ENCODE results near the gene MRPL20. TPM values are rescaled to one million over a fixed set of nuclear protein-coding genes. Genes with fewer than 3 reads are reported as not detected.

MRPL20 gene
- polyA plus RNA-seq, 1 of the 3 experiments (the other 2 are of a cell fraction): 210 TPM

GRCh38 chr1:1394116-1394515 is 13.0 kb downstream of the MRPL20 start (continued):
- TF ChIP-seq CHD2 (IDR thresholded peaks at IDR 0.05; ENCODE audit: low read length, partially characterized antibody) (no peak), EP300 (IDR thresholded peaks at IDR 0.05; ENCODE audit: borderline replicate concordance in 1 of 2, low read depth in 1 of 2, low read length in 1 of 2) (no peak), NRF1 (IDR thresholded peaks at IDR 0.05; ENCODE audit: low read depth, low read length) (no peak), CTCF (IDR thresholded peaks at IDR 0.05) (no peak)

GRCh38 chr1:1393428-1393827 is 13.7 kb downstream of the MRPL20 start:
- Histone ChIP-seq H3K4me2 (no peak overlapping the region), H3K9me2 (no peaks in the 10 kb centered on the region), H3K27ac (ENCODE audit: low read depth in 2 of 2, low read length in 1 of 2) (no peak overlapping the region), H4K20me1 (ENCODE audit: insufficient read depth) (0 out of 2 replicates have a peak, but pooled peaks cover 4% of the 10 kb centered on the region), H3K79me2 (ENCODE audit: insufficient read depth) (peaks cover 73% of the 10 kb centered on the region), H3K4me3 (ENCODE audit: low read depth in 2 of 2, low read length in 1 of 2) (no peak overlapping the region), H3K4me1 (ENCODE audit: control insufficient read depth in 1 of 2, insufficient read depth in 2 of 2, low read depth in 1 of 2, low read length in 1 of 2) (peaks cover 6 to 7% of the 10 kb centered on the region in 2 experiments; a peak in 1 of 4 replicates), H3K36me3 (replicated peaks in 1 of 2; ENCODE audit: control insufficient read depth in 1 of 2, insufficient read depth in 2 of 2, low read length in 1 of 2) (peaks cover 55 to 62% of the 10 kb centered on the region in 2 experiments), H3F3A (replicated peaks; ENCODE audit: insufficient read depth) (no peaks in the 10 kb centered on the region), H3K9me3 (no peaks in the 10 kb centered on the region), H3K27me3 (ENCODE audit: insufficient read depth) (no peaks in the 10 kb centered on the region), H3K9ac (no peak overlapping the region), H2AFZ (ENCODE audit: low read depth) (no peak overlapping the region)
- no peak for DNase-seq
- ChIA-PET CTCF (interaction anchor here (1.5 kb wide), 1 partner anchor 16 kb away, joined by 3 read pairs; no protein-coding TSS in a partner anchor), POLR2A (no interaction called here)
- 97% methylated on average over 10 of the region's 11 CpGs for WGBS (ENCODE audit: low lambda C conversion rate)
- TF ChIP-seq ZBTB33 (IDR thresholded peaks at IDR 0.05; ENCODE audit: borderline replicate concordance, low read depth) (no peak), JUND (IDR thresholded peaks at IDR 0.05) (no peak), USF1 (IDR thresholded peaks at IDR 0.05; ENCODE audit: borderline replicate concordance, low read depth) (no peak), GATA2 (CRISPR knock-in tag; IDR thresholded peaks at IDR 0.05) (no peak), RFX5 (IDR thresholded peaks at IDR 0.05; ENCODE audit: low read length) (no peak), PBX3 (IDR thresholded peaks at IDR 0.05) (no peak), NRF1 (IDR thresholded peaks at IDR 0.05; ENCODE audit: low read depth, low read length) (no peak), ELF1 (IDR thresholded peaks at IDR 0.05) (no peak), RCOR1 (IDR thresholded peaks at IDR 0.05; ENCODE audit: low read length) (no peak), TAF1 (IDR thresholded peaks at IDR 0.05; ENCODE audit: borderline replicate concordance, low read depth, low read length) (no peak), MAX (IDR thresholded peaks at IDR 0.05; ENCODE audit: low read depth) (no peak), CTCF (IDR thresholded peaks at IDR 0.05) (no peak), RAD21 (IDR thresholded peaks at IDR 0.05; ENCODE audit: low read length) (no peak), EP300 (IDR thresholded peaks at IDR 0.05; ENCODE audit: borderline replicate concordance in 1 of 2, low read depth in 1 of 2, low read length in 1 of 2) (no peak), FOXM1 (IDR thresholded peaks at IDR 0.05; ENCODE audit: low read depth) (no peak), MEF2A (IDR thresholded peaks at IDR 0.05; ENCODE audit: borderline replicate concordance, low read depth) (no peak), EZH2phosphoT487 (IDR thresholded peaks at IDR 0.05; ENCODE audit: borderline replicate concordance, low read depth) (no peak), FOSL2 (IDR thresholded peaks at IDR 0.05; ENCODE audit: borderline replicate concordance, low read depth) (no peak), CHD2 (IDR thresholded peaks at IDR 0.05; ENCODE audit: low read length, partially characterized antibody) (no peak)

All from SK-N-SH (cell line).